Mucosa of stomach (tissue), 1 donor: ENCODE data around the gene ASB18.

Experiments used
- H3K27me3 ChIP-seq: one replicate; pipeline ENCODE4 v1.7.0; 2013; ENCODE audit warnings: mild to moderate bottlenecking, low read length; ENCODE audit not compliant: control insufficient read depth, insufficient read depth
- H3K36me3 ChIP-seq: one replicate; pipeline ENCODE4 v1.7.0; 2013; ENCODE audit warnings: low read length; ENCODE audit not compliant: control insufficient read depth, insufficient read depth
- H3K4me1 ChIP-seq: one replicate; pipeline ENCODE4 v1.7.0; 2013; ENCODE audit warnings: mild to moderate bottlenecking, low read length; ENCODE audit not compliant: control insufficient read depth, insufficient read depth
- H3K4me3 ChIP-seq: one replicate; pipeline ENCODE4 v1.7.0; 2013; ENCODE audit warnings: low read length
- H3K9ac ChIP-seq: one replicate; pipeline ENCODE4 v1.7.0; 2013; ENCODE audit warnings: mild to moderate bottlenecking, low read length, moderate library complexity
- H3K9me3 ChIP-seq: one replicate; pipeline ENCODE4 v1.7.0; 2013; ENCODE audit warnings: mild to moderate bottlenecking, low read length, moderate library complexity; ENCODE audit not compliant: control insufficient read depth
- donor health status: Pancreatic carcinoma.

Gene ASB18

DNA sequence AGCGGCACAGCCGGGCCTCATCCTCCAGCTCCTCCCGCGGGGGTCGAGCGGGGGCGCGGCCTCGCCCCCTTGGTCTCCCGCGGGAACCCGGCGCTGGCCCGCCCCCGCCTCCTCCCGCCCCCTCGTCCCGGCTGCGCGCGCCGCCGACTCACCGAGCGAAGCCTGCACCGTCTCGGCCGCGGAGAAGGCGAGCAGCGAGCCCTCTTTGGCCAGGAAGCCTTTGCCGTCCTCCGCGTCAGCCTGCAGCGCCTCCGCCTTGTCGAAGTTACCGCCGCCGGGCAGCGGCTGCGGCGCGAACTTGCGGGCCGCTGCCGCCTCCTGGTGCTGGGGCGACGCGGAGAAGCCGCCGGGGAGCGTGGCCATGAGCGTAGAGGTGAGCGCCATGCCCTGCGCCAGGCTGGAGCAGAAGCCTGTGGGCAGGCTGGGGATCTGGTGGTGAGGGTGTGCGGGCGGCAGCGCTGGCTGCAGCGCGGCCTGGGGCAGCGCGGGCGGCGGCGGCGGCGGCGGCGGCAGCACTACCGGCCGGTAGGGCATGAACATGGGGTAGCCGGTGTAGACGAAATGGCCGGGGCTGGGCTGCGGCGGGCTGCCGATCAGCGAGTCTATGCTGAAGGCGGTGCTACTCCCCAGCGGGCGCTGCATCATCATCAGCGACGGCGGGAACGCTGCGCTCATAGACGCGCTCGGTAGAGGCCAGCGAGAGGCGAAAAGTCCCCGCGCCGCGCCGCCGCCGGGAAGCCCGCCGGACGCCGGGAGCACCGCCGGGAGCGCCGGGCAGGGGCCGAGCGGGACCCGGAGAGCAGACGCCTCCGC, 96.7 kb downstream of the ASB18 start:
- H3K9ac ChIP-seq = no peak overlapping the region
- H3K36me3 ChIP-seq = no peaks in the 10 kb centered on the region
- H3K9me3 ChIP-seq = no peaks in the 10 kb centered on the region
- H3K27me3 ChIP-seq = peaks cover 100% of the 10 kb centered on the region
- peaks cover 56% of the 10 kb centered on the region for H3K4me1 ChIP-seq
- no peak overlapping the region for H3K4me3 ChIP-seq

DNA sequence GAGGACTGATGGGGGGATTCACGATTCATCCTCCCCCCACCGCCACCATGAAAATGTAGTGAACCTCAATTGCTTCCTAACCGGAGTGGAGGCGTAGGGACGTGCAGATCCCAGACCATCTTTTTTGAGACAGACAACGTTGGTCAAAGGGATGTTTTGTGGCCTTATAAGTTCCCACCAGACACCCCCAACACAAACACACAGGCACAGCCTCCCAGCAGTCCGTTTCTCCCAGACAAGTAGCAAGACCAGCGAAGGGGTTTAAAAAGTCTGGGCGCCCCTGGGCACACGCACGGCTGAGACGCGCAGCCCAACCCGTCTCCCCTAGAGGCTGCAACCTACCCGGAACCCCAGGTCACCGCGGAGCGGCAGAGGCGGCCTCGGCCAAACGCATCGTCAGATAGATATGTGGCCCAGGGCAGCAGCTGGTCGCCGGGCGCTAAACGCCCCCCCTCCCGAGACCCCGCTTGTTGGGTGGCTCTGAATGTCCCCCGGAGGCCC, 97.4 kb downstream of the ASB18 start:
- Histone ChIP-seq H3K4me1 (peaks cover 56% of the 10 kb centered on the region), H3K9ac (no peak overlapping the region)

DNA sequence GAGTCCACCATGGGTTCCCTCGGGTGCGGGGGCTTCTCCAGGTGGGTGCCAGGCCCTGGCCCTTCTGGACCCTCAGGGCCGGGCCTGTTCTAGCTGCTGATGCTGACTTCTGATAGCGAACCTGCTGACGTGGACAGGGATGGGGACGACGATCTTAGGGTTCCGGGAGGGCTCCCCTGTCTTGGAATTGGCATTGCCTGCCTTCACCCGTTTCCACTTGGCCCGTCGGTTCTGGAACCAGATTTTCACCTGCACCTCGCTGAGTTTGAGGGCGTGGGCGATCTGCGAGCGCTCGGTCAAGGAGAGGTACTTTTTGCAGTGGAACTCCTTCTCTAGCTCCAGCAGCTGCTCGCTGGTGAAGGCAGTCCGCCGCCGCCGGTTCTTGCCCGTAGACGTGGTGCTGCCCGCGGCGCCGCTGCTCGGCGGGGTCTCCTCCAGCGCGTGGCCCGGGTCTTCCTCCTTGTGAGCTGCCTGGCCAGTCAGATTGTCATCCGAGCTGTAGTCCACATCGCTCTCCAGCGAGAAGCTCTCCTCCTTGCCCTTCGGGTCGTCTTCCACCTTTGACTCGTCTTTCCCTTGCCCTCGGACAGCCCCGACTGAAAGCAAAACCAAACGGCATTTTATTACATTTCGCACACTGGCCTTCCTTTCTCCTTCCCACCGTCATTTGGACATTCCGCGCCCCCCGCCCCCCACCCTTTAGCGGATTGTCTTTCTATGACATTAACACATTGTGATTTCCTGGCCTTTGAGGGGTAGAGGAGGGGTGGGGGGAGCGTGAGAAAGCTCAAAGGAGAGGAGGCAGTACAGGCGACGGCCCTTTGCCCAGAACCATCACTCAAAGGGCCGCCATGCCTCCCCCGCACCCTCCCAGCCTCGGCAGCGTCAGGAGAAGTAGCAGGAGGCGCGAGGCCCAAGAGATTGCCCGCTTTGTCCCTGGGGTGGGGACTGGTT, 98.1 kb downstream of the ASB18 start:
- H3K36me3 ChIP-seq = no peaks in the 10 kb centered on the region
- H3K4me3 ChIP-seq = no peak overlapping the region
- no peak overlapping the region for H3K9ac ChIP-seq
- no peaks in the 10 kb centered on the region for H3K9me3 ChIP-seq
- H3K4me1 ChIP-seq = peaks cover 51% of the 10 kb centered on the region
- peaks cover 100% of the 10 kb centered on the region for H3K27me3 ChIP-seq

More for the DNA sequence above, 97.4 kb downstream of the ASB18 start:
- peaks cover 100% of the 10 kb centered on the region for H3K27me3 ChIP-seq
- no peaks in the 10 kb centered on the region for H3K36me3 ChIP-seq
- no peak overlapping the region for H3K4me3 ChIP-seq
- no peaks in the 10 kb centered on the region for H3K9me3 ChIP-seq

DNA sequence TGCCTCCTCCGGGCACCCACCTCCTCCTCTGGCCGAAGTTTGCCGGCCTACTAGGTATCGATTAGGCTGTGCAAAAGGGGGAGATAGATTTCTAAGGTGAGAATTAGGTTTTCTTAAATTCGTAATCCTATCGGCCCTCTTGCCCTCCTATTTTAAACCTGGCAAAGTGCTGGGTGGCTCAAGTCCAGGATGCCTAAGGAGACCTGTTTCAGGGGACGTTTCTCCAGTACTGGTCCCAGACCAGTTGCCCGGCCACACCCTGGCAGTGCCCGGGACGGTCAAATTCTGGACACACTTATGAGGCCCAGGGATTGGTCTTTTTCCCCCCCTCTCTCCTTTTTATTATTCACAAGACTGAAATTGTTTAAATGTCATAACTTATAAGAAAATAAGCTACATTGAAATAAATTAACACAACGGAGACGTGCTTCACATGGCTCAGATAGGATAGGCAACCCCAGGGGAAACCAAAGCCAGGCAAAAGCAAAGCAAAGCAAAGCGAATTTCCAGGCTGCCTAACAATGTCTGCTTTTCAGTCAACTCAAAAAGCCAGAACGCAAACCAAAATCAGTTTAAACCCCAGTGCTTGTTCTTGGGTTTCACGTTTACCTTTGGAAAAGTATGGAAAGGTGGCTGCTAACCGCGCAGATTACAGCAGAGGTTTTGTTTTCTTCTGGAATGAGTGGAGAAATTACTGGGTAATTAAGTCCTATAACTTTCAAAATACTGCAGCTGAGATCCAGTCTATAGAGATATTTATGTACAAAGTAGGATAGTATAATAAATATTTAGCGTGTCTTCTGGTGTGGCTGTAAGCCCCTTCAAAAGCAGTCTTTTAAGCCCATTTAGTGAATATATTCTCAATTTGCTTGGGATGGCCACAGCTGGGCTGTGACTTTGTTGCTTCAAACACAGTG, 99.0 kb downstream of the ASB18 start:
- H3K4me3 ChIP-seq = no peak overlapping the region
- H3K36me3 ChIP-seq = no peaks in the 10 kb centered on the region
- H3K4me1 ChIP-seq = peaks cover 51% of the 10 kb centered on the region
- H3K9ac ChIP-seq = no peak overlapping the region
- no peaks in the 10 kb centered on the region for H3K9me3 ChIP-seq
- H3K27me3 ChIP-seq = peaks cover 100% of the 10 kb centered on the region

- Histone ChIP-seq H3K36me3 (no peaks in the 10 kb centered on the region), H3K27me3 (peaks cover 100% of the 10 kb centered on the region), H3K4me3 (no peak overlapping the region), H3K9me3 (no peaks in the 10 kb centered on the region), H3K9ac (no peak overlapping the region), H3K4me1 (peaks cover 47% of the 10 kb centered on the region)
These were observed 99.8 kb downstream of the ASB18 start for GRCh38 chr2:236164201-236164924.

- Histone ChIP-seq H3K4me3 (no peak overlapping the region), H3K4me1 (peaks cover 41% of the 10 kb centered on the region), H3K36me3 (no peaks in the 10 kb centered on the region), H3K27me3 (peaks cover 100% of the 10 kb centered on the region), H3K9ac (no peak overlapping the region), H3K9me3 (no peaks in the 10 kb centered on the region)
These were observed 100.6 kb downstream of the ASB18 start for GRCh38 chr2:236163471-236164200.

- Histone ChIP-seq H3K27me3 (peaks cover 100% of the 10 kb centered on the region), H3K4me3 (no peak overlapping the region), H3K9ac (no peak overlapping the region), H3K4me1 (peaks cover 36% of the 10 kb centered on the region), H3K9me3 (no peaks in the 10 kb centered on the region), H3K36me3 (no peaks in the 10 kb centered on the region)
These were observed 101.2 kb downstream of the ASB18 start for GRCh38 chr2:236162882-236163470.

GRCh38 chr2:236162031-236162845, 102.0 kb downstream of the ASB18 start:
- Histone ChIP-seq H3K27me3 (peaks cover 98% of the 10 kb centered on the region), H3K4me1 (peaks cover 34% of the 10 kb centered on the region), H3K36me3 (no peaks in the 10 kb centered on the region), H3K9ac (no peak overlapping the region), H3K4me3 (no peak overlapping the region), H3K9me3 (no peaks in the 10 kb centered on the region)

DNA sequence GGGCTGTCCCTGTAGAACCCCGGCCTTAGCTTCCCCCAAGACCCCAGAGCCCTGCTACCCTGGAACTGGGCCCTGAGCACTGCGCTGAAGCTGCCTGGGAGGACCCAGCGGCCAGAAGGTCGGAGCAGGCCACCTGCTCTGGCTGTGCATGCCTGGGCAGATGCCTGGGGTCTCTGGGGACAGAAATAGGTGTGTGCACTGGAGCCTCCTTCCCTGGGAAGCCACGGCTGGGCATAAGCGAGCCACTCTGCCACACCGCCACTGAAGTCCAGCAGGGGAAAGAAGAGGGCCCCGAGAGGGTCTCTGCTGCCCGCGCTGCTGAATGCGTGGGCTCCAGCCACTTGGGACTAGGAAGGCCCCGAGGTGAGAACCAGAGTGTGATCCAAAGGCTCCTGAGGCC, 102.7 kb downstream of the ASB18 start:
- Histone ChIP-seq H3K9ac (no peak overlapping the region), H3K4me1 (peaks cover 27% of the 10 kb centered on the region), H3K4me3 (no peak overlapping the region), H3K36me3 (no peaks in the 10 kb centered on the region), H3K27me3 (peaks cover 93% of the 10 kb centered on the region), H3K9me3 (no peaks in the 10 kb centered on the region)

GRCh38 chr2:236161082-236161462, 103.1 kb downstream of the ASB18 start:
- H3K9me3 ChIP-seq = no peaks in the 10 kb centered on the region
- no peaks in the 10 kb centered on the region for H3K36me3 ChIP-seq
- peaks cover 23% of the 10 kb centered on the region for H3K4me1 ChIP-seq
- no peak overlapping the region for H3K4me3 ChIP-seq
- H3K9ac ChIP-seq = no peak overlapping the region
- peaks cover 93% of the 10 kb centered on the region for H3K27me3 ChIP-seq
